Fibroblast of upper back skin (primary cell): ENCODE measurements around the gene TP73.
"Not testable (repeated sequence)": the region's sequence is repeated elsewhere in the genome, so short reads cannot be mapped to it uniquely, and the experiment has no call there.

Experiments
- DNase-seq: peaks from one replicate; pipeline ENCODE4 v3.0.0-alpha.2; 2013

The TP73 gene

GRCh38 chr1:3618881-3619671 is 33.2 kb upstream of the TP73 start:
- peak; percentile 70 for DNase-seq

- DNase-seq = no peak
Measured at GRCh38 chr1:3620708-3621107, 31.6 kb upstream of the TP73 start.

DNA sequence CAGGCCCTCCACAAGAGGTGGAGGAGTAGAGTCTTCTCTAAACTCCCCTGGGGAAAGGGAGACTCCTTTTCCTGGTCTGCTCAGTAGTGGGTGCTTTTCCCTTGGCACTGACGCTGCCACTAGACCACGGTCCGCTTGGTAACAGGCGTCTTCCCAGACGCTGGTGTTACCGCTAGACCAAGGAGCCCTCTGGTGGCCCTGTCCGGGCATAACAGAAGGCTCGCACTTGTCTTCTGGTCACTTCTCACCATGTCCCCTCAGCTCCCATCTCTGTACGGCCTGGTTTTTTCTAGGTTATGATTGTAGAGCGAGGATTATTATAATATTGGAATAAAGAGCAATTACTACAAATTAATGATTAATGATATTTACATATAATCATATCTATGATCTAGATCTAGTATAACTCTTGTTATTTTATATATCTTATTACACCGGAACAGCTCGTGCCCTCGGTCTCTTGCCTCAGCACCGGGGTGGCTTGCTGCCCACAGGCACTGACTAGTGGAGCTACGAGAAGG is 31.1 kb upstream of the TP73 start:
- peak; percentile 26 for DNase-seq

GRCh38 chr1:3622102-3622501 is 30.2 kb upstream of the TP73 start:
- DNase-seq = not testable (repeated sequence)

GRCh38 chr1:3623441-3624199 is 28.7 kb upstream of the TP73 start:
- no peak for DNase-seq

DNA sequence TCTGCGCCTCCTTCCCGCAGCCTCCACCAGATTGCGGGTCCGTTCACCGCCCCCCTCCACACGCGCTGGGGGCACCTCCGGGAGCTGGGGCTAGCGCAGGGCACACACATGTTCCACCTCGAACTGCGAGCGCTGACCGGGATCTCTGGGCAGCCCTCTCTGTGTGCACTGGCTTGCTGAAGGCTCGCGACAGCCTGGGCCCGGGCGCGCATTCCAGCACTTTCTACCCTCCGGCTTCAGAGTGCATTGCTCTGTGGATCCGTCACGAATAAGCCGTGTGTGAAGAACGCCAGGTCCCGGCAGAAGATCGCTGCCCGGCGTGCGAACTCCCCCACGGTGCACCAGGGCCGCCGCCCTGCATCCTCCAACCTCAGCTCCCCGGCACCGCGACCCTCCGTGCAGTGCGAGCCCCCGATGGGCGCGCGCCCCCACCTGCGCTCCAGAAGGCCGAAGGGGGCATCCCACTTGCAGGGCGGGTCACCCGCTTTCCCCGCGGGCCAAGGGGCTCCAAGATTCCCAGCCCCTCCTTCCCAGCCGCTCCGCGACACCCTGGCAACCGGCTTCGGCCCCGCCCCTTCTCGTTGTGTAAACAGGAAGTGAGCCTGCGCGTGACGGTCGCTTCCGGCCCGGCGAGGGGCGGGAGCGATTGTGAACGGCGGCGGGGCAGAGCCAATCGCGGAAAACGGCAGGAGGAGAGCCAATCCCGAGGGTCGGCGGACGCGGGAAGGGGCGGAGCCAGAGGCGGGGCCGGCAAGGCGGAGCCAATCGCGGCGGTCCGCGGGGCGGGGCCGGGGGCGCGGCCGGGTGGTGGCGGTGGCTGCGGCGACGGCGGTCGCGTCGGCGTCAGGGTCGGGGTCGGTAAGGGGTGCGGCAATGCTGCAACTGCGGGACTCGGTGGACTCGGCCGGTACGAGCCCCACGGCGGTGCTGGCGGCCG is 27.8 kb upstream of the TP73 start, which contains the start of gene TPRG1L:
Gene TPRG1L (plus strand): TSS at position 816 of the 937 bp plus-strand sequence. CDS start 58 bp downstream, at position 874.
- peak; percentile 94 for DNase-seq

DNA sequence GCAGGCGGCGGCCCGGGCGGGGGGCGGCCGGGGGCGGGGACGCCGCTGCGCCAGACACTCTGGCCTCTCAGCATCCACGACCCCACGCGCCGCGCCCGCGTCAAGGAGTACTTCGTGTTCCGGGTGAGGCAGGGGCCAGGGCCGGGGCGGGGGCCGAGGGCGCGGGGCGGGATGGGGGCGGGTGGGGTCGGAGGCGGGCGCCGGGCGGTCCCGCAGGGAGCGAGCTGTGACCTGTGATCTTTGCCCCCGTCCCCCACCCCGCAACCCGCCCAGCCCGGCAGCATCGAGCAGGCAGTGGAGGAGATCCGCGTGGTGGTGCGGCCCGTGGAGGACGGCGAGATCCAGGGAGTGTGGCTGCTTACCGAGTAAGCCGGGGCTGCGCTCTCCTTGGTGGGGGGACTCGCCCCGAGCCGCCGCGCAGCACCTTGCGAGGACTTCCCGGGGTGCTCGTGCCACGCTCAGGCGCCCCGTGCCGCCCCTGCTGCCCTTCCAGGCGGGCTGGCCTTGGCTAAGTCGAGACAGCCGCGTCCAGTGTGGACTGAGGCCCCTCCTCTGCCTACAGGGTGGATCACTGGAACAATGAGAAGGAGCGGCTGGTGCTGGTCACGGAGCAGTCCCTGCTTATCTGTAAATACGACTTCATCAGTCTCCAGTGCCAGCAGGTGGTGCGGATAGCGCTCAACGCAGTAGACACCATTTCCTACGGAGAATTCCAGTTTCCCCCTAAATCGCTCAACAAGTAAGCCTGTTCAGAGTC is 27.0 kb upstream of the TP73 start:
- no peak for DNase-seq

DNA sequence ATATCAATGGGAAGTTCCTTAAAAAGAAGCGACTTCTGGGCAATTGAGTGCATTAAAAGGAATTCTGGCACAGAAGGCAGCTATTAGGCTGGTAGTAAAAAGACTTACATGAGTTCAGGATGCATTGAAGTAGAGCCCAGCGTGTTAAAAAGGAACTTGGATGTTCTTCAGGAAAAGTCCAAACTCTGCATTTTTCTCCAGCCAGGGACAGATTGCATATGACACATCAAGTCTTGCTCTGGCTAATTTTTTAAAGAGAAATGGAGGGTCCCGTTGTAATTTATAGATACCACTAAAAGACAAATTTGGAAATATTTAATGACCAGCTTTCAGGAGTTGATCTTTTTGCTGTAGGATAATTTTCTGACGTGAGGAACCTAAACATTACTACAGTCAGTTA is 26.3 kb upstream of the TP73 start:
- no peak for DNase-seq

- DNase-seq = no peak
Measured at GRCh38 chr1:3627515-3628253, 24.6 kb upstream of the TP73 start.

GRCh38 chr1:3628445-3628844 is 23.9 kb upstream of the TP73 start:
- no peak for DNase-seq

- no peak for DNase-seq
Measured at GRCh38 chr1:3629561-3630160, 22.7 kb upstream of the TP73 start.

GRCh38 chr1:3630161-3630611 is 22.1 kb upstream of the TP73 start:
- DNase-seq = no peak

- DNase-seq = no peak
Measured at GRCh38 chr1:3630914-3631313, 21.4 kb upstream of the TP73 start.

DNA sequence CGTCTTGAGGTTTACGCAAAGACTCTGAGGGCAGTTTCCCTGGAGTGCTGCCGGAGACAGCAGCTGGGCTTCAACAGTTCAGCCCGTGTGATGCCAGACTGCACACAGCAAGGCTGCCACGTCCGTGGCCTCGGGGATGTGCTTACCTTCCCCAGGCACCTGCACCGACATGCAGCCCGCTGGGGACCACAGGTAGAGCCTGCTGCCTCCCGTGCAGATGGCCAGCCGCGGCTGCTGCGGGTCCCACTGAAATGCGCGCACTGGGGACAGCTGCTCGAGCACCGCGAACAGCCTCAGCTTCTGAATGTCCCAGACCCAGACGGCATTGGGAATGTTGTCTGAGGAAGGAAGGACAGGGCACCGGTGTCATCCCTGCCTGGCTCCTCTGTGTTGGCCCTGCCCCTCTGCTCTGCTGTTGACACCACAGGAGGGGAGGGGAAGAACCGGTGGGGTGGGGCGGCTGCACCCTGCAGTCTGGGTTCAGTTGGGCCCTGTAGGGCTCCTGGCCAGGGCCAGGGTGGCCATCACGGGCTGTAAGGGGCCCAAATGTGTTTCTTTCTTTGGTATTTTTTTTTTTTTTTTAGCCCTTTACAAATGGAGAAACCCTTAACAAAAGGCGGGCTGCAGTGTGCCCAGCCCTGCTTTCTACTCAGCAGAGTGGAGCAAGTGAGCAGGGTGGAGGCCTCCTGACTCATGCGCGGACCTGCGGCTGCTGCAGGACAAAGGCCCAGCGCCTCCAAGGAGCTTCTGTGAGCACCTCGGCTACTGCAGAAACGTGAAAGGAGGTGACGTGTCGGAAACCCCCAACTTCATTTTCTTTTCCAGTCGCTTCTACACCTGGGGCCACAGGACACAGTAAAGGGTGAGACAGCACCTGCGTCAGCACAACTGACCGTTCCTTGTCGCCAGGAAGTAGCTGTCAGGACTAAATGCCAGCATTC is 20.7 kb upstream of the TP73 start:
- no peak for DNase-seq

- DNase-seq = no peak
Measured at GRCh38 chr1:3632298-3632697, 20.0 kb upstream of the TP73 start.

GRCh38 chr1:3632716-3633343 is 19.5 kb upstream of the TP73 start:
- DNase-seq = no peak

DNA sequence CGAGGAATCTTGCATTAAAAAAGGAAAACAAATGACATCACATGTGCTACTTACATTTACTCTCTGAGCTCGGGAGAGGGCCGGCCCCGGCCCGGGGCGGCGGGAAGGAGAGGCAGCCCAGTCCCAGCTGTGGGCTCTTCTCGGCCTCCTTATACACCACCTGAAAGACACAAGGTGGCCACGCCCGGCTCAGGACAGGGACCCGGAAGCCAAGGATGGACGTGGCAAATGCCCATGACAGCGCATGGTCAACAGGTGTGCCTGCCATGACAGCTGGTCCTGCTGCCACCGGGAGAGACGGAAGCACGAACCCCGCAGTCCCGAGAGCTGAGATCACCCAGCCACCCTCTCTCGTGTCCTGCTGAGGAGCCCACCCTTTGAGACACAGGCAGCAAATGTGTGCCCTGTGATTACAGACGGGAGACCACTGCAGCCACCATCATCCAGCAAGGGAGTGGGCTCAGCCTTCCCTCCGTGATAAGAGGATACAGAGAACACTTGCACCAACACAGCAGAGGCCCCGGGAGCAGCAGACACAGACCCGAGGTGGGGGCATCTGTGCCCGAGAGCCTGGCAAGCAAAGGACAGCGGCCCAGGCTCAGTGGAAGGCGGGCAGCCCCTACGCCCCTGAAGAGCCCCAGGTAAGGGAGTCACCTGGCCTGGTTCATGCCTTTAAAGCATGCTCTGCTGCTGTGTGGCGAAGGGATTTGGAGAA is 18.8 kb upstream of the TP73 start:
- no peak for DNase-seq

- DNase-seq = no peak
Measured at GRCh38 chr1:3634059-3634800, 18.1 kb upstream of the TP73 start.
